Measurements from ENCODE around the gene STRN3. TPM values are rescaled to one million over a fixed set of nuclear protein-coding genes. Genes with fewer than 3 reads are reported as not detected.

STRN3 gene
- total and polyA plus RNA-seq, 4 donors, result 6.8 to 47.5 (median 31.2) TPM

GRCh38 chr14:30994681-30995620 is 31.2 kb downstream of the STRN3 start:
- Histone ChIP-seq H3K4me1 (ENCODE audit: control insufficient read depth in 4 of 4, insufficient read depth in 4 of 4, low read length in 3 of 4) (peaks cover 0 to 23% (median 10%) of the 10 kb centered on the region in 4 donors), H3K4me3 (ENCODE audit: low read depth in 1 of 3, low read length in 3 of 3) (no peak overlapping the region), H3K9ac (ENCODE audit: low read depth in 1 of 2, low read length in 2 of 2) (peak overlapping the region in 1 of 2 donors; percentile 63), H3K36me3 (ENCODE audit: control insufficient read depth in 4 of 4, insufficient read depth in 3 of 4, low read depth in 1 of 4, low read length in 3 of 4) (no peaks in the 10 kb centered on the region), H3K9me3 (ENCODE audit: control insufficient read depth in 4 of 4, low read length in 3 of 4) (no peaks in the 10 kb centered on the region), H3K27ac (ENCODE audit: low read depth in 1 of 2, low read length in 2 of 2) (peak overlapping the region; percentile 43 to 64), H3K27me3 (ENCODE audit: control insufficient read depth in 4 of 4, insufficient read depth in 4 of 4, low read length in 3 of 4) (no peaks in the 10 kb centered on the region)
- 10% methylated on average over 4 of the region's 4 CpGs for WGBS
- TF ChIP-seq RXRA (IDR thresholded peaks at IDR 0.05), result no peak
- no peak for TF ChIP-seq RAD21 (IDR thresholded peaks at IDR 0.05)
- TF ChIP-seq CTCF (IDR thresholded peaks at IDR 0.05; ENCODE audit: low read depth, low read length, missing input control), result no peak
- TF ChIP-seq GABPA (IDR thresholded peaks at IDR 0.05 in 1 of 2, conservative IDR thresholded peaks at IDR 0.05 in 1 of 2), result no peak
- no peak for TF ChIP-seq ZBTB33 (IDR thresholded peaks at IDR 0.05)
- TF ChIP-seq ATF3 (IDR thresholded peaks at IDR 0.05), result no peak
- no peak for TF ChIP-seq FOXA1 (IDR thresholded peaks at IDR 0.05)
- TF ChIP-seq HNF4A (conservative IDR thresholded peaks at IDR 0.05), result no peak
- TF ChIP-seq EGR1 (IDR thresholded peaks at IDR 0.05; ENCODE audit: low read depth in 2 of 2), result no peak
- TF ChIP-seq FOXA2 (IDR thresholded peaks at IDR 0.05), result no peak
- no peak for TF ChIP-seq MAX (IDR thresholded peaks at IDR 0.05)
- TF ChIP-seq YY1 (IDR thresholded peaks at IDR 0.05), result no peak
- TF ChIP-seq SP1 (IDR thresholded peaks at IDR 0.05), result no peak
- DNase-seq (ENCODE audit: low spot score), result no peak

- no peak overlapping the region for H3K27ac ChIP-seq (ENCODE audit: low read depth in 1 of 2, low read length in 2 of 2)
- H3K27me3 ChIP-seq (ENCODE audit: control insufficient read depth in 4 of 4, insufficient read depth in 4 of 4, low read length in 3 of 4), result no peaks in the 10 kb centered on the region
- no peak for TF ChIP-seq REST (IDR thresholded peaks at IDR 0.05)
- no peak for TF ChIP-seq MAX (IDR thresholded peaks at IDR 0.05)
- TF ChIP-seq JUND (IDR thresholded peaks at IDR 0.05), result no peak
- no peak for DNase-seq (ENCODE audit: low spot score)
- no peaks in the 10 kb centered on the region for H3K36me3 ChIP-seq (ENCODE audit: control insufficient read depth in 4 of 4, insufficient read depth in 3 of 4, low read depth in 1 of 4, low read length in 3 of 4)
- no peak overlapping the region for H3K4me3 ChIP-seq (ENCODE audit: low read depth in 1 of 3, low read length in 3 of 3)
- H3K9me3 ChIP-seq (ENCODE audit: control insufficient read depth in 4 of 4, low read length in 3 of 4), result no peaks in the 10 kb centered on the region
- H3K9ac ChIP-seq (ENCODE audit: low read depth in 1 of 2, low read length in 2 of 2), result no peak overlapping the region
- H3K4me1 ChIP-seq (ENCODE audit: control insufficient read depth in 4 of 4, insufficient read depth in 4 of 4, low read length in 3 of 4), result peaks cover 2 to 32% (median 11%) of the 10 kb centered on the region in 4 donors
Measured at GRCh38 chr14:30993071-30993470, 33.1 kb downstream of the STRN3 start.

Data from liver (tissue), 9 donors.